Right atrium auricular region (tissue), 2 donors: ENCODE data around the gene FKTN. TPM values are rescaled to one million over a fixed set of nuclear protein-coding genes. Genes with fewer than 3 reads are reported as not detected.

Experiments used
- DNase-seq: peaks from one replicate; pipeline ENCODE4 v3.0.0-alpha.2; 2019; ENCODE audit warnings: low spot score
- H3K27ac ChIP-seq, 2 donors: fragments of 200-600 bp; sonication (generic); 1 replicate in 1 of 2; 2 replicates in 1 of 2; pipeline ENCODE4 v1.5.1; 2016 to 2019
- H3K27me3 ChIP-seq, 2 donors: fragments of 200-600 bp; sonication (generic); one replicate each; pipeline versions ENCODE4 v1.5.1 to v1.6.0; 2017 to 2019
- H3K36me3 ChIP-seq: fragments of 200-600 bp; sonication (generic); one replicate; pipeline ENCODE4 v1.5.1; 2016
- H3K4me1 ChIP-seq, 2 donors: fragments of 200-600 bp; sonication (generic); one replicate each; pipeline versions ENCODE4 v1.5.1 to v1.6.0; 2017 to 2019
- H3K4me3 ChIP-seq, 2 donors: fragments of 200-600 bp; sonication (generic); 1 replicate in 1 of 2; 2 replicates in 1 of 2; pipeline ENCODE4 v1.5.1; 2017 to 2019; ENCODE audit warnings: mild to moderate bottlenecking in 1 of 2, moderate library complexity in 1 of 2
- H3K9me3 ChIP-seq, 2 donors: fragments of 200-600 bp; sonication (generic); one replicate each; pipeline ENCODE4 v1.5.1; 2019
- total RNA-seq, 2 donors: library from RNA; depleted of rRNA; stranded (reverse); fragments of >200 nt; gene quantifications; one replicate each; pipeline ENCODE4 v1.1.0, GENCODE V29; 2016
- TF ChIP-seq, protein P1 (sequence below), 2 donors: fragments of 200-600 bp; sonication (generic); IDR thresholded peaks; one replicate each; pipeline ENCODE4 v1.5.1; 2019; ENCODE audit warnings: antibody characterized with exemption in 2 of 2

The FKTN gene
- total RNA-seq, 2 donors from 2014 or later = 4.9 to 6.9 TPM

DNA sequence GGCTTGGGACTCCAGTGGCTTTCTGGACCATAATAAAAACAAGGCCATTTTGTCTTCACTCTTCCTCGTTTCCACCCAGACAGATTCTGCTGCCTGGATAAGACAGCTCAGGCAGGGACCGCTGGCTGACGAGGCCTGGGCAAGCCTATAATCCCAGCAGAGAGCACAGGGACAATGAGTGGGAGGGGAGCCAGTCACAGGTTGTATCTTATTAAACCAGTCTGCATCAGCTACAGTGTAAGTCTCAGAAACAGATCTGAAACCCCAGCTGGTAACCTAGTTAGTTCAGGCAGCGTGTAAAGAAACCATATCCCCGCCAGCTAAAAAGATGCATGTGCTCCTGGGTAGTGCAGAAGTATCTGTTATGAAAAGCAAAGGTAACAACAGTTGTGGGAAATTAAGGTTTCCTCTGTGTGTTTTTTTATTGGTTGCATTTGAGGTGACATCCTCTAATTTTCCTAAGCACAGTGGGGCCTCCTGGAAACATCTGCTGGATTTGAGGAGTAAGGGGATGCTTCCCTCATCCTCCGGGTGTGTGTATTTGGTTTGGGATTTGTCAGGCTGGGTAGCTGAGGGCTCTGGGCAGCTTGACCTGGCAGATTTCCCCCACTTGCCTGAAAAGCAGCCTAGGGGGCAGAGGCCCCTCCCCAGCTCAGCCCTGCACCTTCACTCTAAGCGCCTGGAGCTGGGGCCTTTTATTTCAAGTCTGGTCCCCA, 89.1 kb downstream of the FKTN start:
- Histone ChIP-seq H3K4me3 (no peak overlapping the region), H3K27me3 (no peaks in the 10 kb centered on the region), H3K9me3 (peaks cover 0 to 8% of the 10 kb centered on the region in 2 donors), H3K4me1 (no peaks in the 10 kb centered on the region), H3K27ac (no peak overlapping the region), H3K36me3 (no peaks in the 10 kb centered on the region)
- no peak for DNase-seq
- TF ChIP-seq, protein P1, sequence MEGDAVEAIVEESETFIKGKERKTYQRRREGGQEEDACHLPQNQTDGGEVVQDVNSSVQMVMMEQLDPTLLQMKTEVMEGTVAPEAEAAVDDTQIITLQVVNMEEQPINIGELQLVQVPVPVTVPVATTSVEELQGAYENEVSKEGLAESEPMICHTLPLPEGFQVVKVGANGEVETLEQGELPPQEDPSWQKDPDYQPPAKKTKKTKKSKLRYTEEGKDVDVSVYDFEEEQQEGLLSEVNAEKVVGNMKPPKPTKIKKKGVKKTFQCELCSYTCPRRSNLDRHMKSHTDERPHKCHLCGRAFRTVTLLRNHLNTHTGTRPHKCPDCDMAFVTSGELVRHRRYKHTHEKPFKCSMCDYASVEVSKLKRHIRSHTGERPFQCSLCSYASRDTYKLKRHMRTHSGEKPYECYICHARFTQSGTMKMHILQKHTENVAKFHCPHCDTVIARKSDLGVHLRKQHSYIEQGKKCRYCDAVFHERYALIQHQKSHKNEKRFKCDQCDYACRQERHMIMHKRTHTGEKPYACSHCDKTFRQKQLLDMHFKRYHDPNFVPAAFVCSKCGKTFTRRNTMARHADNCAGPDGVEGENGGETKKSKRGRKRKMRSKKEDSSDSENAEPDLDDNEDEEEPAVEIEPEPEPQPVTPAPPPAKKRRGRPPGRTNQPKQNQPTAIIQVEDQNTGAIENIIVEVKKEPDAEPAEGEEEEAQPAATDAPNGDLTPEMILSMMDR (IDR thresholded peaks at IDR 0.05) = no peak

GRCh38 chr9:105647595-105648349, 89.8 kb downstream of the FKTN start:
- TF ChIP-seq, protein P1 (IDR thresholded peaks at IDR 0.05) = no peak
- no peak for DNase-seq
- no peak overlapping the region for H3K27ac ChIP-seq
- H3K4me3 ChIP-seq = no peak overlapping the region
- H3K4me1 ChIP-seq = no peaks in the 10 kb centered on the region
- no peaks in the 10 kb centered on the region for H3K27me3 ChIP-seq
- peaks cover 0 to under 1% of the 10 kb centered on the region in 2 donors for H3K9me3 ChIP-seq
- H3K36me3 ChIP-seq = no peaks in the 10 kb centered on the region

GRCh38 chr9:105651806-105652205, 93.9 kb downstream of the FKTN start:
- DNase-seq = no peak
- H3K4me3 ChIP-seq = no peak overlapping the region
- H3K27ac ChIP-seq = no peak overlapping the region
- H3K9me3 ChIP-seq = no peaks in the 10 kb centered on the region
- H3K27me3 ChIP-seq = no peaks in the 10 kb centered on the region
- TF ChIP-seq, protein P1 (IDR thresholded peaks at IDR 0.05) = no peak
- H3K36me3 ChIP-seq = no peaks in the 10 kb centered on the region
- H3K4me1 ChIP-seq = peaks cover 0 to 9% of the 10 kb centered on the region in 2 donors

- Histone ChIP-seq H3K9me3 (no peaks in the 10 kb centered on the region), H3K4me3 (peak overlapping the region; percentile 52 to 63), H3K36me3 (no peaks in the 10 kb centered on the region), H3K4me1 (peaks cover 0 to 13% of the 10 kb centered on the region in 2 donors), H3K27me3 (no peaks in the 10 kb centered on the region), H3K27ac (no peak overlapping the region)
- TF ChIP-seq, protein P1 (IDR thresholded peaks at IDR 0.05) = peak; percentile 23 to 75
- no peak for DNase-seq
These were observed 98.4 kb downstream of the FKTN start for GRCh38 chr9:105656131-105656921.

GRCh38 chr9:105658351-105658750, 100.4 kb downstream of the FKTN start:
- DNase-seq = no peak
- Histone ChIP-seq H3K4me1 (peaks cover 0 to 13% of the 10 kb centered on the region in 2 donors), H3K9me3 (no peaks in the 10 kb centered on the region), H3K4me3 (no peak overlapping the region), H3K36me3 (no peaks in the 10 kb centered on the region), H3K27me3 (no peaks in the 10 kb centered on the region), H3K27ac (no peak overlapping the region)
- TF ChIP-seq, protein P1 (IDR thresholded peaks at IDR 0.05) = no peak
